NCI-H128 (cell line): ENCODE results near the gene CLPTM1L.
"Not testable (repeated sequence)": the region's sequence is repeated elsewhere in the genome, so short reads cannot be mapped to it uniquely, and the experiment has no call there.

Experiments
- DNase-seq: peaks from one replicate; lab custom pipeline; 2025; ENCODE audit not compliant: unreplicated experiment; lab: John Stamatoyannopoulos, UW

The CLPTM1L gene

DNA sequence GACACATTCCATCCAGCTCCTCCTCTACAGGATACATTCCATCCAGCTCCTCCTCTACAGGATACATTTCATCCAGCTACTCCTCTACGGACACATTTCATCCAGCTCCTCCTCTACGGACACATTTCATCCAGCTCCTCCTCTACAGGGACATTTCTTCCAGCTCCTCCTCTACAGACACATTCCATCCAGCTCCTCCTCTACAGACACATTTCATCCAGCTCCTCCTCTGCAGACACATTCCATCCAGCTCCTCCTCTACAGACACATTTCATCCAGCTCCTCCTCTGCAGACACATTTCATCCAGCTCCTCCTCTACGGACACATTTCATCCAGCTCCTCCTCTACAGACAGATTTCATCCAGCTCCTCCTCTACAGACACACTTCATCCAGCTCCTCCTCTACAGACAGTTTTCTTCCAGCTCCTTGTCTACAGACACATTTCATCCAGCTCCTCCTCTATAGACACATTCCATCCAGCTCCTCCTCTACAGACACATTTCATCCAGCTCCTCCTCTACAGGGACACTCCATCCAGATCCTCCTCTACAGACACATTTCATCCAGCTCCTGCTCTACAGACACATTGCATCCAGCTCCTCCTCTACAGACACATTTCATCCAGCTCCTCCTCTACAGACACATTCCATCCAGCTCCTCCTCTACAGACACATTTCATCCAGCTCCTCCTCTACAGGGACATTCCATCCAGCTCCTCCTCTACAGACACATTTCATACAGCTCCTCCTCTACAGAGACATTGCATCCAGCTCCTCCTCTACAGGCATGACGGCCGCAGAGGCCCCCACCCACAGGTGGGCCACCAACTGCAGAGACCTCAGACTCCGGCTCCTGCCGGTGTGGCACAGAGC, 16.4 kb downstream of the CLPTM1L start:
- DNase-seq = not testable (repeated sequence)

DNA sequence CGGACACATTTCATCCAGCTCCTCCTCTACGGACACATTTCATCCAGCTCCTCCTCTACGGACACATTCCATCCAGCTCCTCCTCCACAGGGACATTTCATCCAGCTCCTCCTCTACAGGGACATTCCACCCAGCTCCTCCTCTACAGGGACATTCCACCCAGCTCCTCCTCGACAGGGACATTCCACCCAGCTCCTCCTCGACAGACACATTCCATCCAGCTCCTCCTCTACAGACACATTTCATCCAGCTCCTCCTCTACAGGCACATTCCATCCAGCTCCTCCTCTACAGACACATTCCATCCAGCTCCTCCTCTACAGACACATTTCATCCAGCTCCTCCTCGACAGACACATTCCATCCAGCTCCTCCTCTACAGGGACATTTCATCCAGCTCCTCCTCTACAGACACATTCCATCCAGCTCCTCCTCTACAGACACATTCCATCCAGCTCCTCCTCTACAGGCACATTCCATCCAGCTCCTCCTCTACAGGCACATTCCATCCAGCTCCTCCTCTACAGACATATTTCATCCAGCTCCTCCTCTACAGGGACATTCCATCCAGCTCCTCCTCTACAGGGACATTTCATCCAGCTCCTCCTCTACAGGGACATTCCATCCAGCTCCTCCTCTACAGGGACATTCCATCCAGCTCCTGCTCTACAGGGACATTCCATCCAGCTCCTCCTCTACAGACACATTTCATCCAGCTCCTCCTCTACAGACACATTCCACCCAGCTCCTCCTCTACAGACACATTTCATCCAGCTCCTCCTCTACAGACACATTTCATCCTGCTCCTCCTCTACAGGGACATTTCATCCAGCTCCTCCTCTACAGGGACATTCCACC, 17.8 kb downstream of the CLPTM1L start:
- DNase-seq = not testable (repeated sequence)

DNA sequence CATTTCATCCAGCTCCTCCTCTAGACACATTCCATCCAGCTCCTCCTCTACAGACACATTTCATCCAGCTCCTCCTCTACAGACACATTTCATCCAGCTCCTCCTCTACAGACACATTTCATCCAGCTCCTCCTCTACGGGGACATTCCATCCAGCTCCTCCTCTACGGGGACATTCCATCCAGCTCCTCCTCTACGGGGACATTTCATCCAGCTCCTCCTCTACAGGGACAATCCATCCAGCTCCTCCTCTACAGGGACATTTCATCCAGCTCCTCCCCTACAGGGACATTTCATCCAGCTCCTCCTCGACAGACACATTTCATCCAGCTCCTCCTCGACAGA, 18.4 kb downstream of the CLPTM1L start:
- DNase-seq = not testable (repeated sequence)

DNA sequence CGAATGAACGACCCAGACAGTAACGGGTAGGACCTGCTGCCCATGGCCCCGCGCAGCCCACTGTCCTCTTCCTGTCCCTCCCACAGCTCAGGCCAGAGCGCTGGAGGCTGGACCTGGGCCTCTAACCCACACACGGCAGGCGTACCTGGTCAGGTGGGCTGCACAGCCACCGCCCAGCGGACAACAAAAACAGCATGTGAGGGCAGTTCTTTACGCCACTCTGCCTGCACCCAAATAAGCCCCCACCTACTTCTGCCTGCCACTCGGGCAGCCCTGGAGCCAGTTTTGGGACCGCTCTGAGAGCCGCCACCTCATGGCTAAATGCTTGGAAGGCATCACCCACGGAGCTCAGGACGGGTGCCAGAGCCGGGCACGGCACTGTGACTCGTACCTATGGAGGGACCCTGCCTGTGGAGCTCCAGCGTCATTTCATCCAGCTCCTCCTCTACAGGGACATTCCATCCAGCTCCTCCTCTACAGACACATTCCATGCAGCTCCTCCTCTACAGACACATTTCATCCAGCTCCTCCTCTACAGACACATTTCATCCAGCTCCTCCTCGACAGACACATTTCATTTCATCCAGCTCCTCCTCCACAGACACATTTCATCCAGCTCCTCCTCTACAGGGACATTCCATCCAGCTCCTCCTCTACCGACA, 18.9 kb downstream of the CLPTM1L start:
- DNase-seq = no peak

DNA sequence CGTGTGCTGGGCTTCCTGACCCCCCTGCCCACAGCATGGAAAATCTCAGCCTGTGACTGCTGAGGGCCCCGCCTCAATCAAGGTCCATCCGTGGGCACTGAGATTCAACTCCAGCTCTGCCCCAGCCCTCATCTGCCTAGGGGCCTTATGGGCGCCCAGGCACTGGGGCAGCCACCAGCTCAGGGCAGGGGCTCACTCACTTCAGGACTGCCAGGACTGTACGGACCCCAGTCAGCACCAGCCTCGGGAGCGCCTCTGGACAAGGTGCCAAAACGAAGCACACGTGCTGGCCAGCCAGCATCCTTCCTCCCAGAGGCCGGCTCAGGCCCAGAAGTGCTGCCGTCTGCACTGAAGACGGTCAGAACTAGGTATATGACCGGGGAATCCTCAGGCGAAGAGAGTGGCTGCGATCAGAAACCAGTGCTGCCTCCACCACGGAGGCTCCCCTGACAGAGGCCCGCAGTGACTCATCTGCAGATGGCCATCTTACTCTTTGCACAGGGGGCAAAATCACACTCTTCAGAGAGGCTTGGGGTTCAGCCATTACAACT, 19.6 kb downstream of the CLPTM1L start:
- DNase-seq = no peak

DNA sequence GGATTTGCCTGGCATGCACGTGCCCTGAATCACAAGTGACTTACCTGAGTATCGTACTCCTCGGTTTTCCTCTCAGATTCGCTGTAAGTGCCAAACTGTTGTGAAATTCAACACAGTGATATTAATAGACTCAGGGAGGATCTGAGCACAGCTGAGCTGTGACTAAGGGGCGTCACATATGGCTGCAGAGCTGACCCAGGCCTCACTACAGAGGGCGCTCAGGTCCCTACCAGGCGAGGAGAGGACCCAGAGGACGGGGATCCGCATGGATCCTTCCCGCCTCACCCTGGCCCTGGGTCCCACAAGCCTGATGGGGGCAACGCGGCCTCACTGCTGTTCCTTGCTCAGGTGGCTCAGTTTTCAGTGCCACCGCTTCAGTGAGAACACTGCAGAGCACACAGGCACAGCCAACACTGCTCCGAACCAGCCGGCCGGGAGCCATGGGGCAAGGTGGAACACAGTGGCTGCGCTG, 20.1 kb downstream of the CLPTM1L start:
- no peak for DNase-seq

DNA sequence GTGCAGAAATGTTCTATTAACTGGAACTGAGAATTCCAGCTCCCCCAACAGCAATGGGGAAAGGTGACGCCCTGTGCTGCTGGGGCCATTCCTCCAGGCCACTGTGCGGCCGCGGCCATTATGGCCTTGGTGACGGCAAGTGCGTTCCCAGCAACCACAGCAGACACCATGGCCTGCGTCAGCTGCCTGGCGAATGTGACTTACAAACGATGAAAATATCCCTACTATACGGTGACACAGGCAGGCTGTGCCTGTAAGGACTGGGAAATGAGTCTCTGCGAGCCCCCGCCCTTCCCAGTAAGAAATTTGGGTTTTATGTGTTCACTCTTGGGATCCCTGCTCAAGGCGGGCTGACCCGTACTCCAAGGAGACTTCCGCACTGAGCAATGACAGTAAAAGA, 20.6 kb downstream of the CLPTM1L start:
- DNase-seq = no peak

DNA sequence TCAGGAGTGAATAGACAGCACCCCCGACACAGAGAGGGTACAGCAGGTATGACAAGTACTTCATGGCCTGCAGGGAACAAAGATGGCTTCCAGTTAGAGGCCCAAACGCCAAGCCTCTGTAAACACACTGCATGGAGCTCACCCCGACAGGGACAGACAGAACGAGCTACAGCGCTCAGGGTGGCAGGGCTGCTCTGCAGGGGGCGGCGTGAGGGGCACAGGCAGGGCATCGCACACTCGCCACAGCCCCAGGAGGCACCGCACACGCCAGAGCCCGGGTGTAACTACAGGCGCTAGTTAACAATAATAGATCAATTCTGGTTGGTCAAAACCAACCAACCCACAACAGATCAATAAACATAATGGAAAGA, 21.1 kb downstream of the CLPTM1L start:
- DNase-seq = no peak

DNA sequence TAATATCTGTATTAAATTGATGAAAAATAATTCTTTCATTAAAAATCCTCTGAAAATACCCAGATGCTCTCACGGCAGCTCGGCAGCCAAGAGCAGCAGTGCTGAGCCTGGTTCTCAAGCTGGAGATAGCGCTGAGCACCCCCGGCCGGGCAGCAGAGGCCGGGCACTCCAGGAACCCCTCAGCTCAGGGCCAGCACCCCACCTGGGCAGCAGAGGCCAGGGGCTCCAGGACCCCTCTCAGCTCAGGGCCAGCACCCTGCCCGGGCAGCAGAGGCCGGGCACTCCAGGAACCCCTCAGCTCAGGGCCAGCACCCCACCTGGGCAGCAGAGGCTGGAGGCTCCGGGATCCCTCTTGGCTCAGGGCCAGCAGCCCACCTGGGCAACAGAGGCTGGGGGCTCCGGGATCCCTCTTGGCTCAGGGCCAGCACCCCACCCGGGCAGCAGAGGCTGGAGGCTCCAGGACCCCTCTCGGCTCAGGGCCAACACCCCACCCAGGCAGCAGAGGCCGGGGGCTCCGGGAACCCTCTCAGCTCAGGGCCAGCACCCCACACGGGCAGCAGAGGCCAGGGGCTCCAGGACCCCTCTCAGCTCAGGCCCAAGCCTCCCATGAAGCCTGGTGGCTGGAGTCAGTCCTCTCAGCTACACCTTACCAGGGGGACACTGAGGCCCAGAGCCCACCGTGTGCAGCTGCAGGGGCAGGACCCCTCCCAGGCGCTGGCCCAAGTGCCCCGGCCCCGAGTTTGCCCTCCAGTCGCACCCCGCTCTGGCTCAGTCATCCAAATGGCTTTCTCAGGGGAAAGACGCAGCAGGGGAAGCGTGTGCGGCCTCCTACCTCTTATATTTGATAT, 21.7 kb downstream of the CLPTM1L start:
- DNase-seq = no peak

DNA sequence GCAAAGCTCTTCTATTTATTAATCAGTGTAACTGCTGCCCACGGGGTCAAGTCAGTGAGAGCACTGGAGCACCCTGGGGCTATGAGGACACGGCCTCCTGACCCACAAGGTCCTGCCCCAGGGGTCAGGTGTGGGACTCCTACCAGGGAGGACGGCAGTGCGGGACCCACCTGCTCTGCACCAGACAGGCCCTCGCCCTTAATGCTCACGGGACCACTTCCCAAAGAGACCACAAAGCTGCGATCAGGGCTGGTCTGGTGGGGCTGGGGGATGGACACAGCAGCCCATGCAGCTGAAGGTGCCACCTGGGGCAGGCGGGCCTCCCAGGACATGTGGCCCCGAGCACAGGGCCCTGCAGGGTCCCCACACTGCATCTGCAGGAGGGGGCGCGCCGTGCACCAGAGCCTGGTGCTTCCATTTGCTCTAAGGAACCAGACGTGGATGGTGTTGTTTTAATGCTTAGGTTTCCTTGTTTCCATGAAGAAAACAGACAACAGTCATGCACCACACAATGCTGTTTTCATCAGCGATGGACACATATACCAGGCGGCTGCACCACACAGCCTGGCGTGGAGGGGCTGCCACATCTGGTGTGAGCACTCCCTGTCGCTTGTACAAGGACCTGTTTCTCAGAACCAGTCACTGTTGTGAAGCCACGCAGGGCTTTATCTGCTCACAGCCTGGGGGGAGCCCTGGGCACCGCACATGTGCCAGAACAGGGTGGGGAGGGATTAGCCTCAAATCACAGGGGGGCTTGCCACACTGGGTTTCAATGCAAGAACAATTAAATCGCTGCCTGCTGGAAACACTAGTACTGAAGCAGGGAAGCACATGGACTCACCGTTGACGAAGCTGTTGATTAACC, 22.6 kb downstream of the CLPTM1L start:
- no peak for DNase-seq

DNA sequence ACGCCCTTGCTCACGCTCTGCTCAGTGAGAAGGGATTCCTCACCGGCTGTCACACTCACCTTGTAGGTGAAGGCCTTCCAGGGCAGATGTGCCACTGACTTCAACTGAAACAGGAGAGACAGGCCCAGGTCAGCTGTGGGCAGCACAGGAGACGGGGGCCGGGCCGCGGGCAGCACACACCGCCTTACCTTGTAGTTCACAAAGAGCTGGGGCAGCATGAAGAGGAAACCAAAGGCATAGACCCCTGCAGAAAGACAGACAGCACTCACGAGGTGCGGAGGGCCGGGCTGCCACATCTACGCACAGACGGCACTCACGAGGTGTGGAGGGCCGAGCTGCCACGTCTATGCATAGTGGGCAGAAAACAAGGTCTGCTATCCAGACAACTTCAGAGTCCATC, 23.3 kb downstream of the CLPTM1L start:
- no peak for DNase-seq

DNA sequence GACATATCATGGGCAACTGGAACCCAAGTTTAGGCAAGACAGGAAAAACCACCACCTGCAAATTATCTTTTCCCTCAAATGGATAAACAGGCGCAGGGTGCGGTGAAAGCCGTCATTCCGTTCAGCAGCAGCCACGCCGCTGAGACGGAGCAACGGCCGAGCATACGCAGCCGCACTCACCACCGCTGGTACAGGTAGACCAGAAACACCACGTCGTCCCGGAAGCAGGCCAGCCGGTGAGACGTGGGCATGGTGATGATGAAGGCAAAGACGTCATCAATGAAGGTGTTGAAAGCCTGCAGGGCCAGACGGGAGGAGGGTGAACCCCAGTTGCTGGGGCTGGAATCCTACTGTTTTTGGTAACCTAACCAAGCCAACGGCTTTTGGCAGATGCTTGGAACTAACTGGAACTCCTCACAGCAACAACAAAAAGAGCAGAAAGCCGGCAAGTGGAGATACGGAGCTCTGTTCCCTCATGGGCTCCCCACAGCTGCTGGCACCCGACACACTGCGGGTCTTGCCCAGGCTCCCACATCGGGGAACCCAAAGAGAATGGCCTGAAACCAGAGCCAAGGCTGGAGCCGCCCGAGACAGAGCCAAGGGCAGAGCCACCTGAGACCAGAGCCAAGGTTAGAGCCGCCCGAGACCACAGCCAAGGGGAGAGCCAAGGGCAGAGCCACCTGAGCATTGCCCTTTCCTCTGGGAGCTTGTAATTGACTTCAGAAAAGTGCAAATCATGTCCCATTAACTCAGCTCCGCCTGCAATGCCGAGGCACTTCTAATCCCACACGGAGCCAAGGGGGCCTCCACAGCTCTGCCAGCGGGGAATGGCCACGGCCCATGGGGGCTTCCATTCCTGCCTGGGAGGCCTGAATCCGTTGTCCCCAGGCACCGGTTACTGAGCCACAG, 24.2 kb downstream of the CLPTM1L start:
- DNase-seq = no peak

DNA sequence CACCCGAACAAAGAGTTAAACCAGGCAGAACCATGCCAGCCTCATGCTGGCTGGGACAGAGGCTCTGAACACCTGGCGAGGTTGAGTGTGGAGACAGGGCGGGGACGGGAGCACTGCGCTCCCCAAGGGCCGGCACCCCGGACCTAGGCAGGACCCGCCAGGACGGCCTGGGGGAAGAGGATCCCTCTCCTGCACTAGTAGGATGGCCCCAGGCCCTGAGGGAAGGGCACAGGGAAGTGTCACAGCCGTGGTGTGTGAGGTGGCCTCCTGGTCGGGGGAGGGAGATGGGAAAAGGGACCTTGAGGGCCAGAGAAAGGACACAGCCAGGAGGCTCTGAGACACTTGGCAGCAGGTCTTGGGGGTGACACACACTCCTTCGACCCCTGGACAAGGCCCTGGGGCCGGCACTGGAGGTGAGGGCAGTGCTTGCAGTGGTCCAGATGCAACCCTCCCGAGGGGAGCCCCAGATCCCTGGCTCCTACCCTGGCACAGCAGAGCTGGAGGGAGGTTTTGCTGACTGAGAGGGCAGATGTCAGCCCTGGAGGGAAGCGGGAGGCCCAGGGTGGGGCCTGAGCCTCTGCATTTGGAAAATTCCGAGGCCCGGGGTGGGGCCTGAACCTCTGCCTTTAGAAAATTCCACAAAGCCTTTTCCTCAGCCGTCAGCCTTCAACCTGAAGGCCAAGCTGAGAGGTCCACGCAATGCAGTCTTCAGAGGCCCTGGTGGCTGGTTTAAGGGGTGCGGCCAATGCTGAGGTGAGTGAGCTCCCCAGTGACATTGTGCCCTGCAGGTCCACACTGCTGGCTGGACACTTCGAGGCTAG, 25.3 kb downstream of the CLPTM1L start:
- DNase-seq = no peak

DNA sequence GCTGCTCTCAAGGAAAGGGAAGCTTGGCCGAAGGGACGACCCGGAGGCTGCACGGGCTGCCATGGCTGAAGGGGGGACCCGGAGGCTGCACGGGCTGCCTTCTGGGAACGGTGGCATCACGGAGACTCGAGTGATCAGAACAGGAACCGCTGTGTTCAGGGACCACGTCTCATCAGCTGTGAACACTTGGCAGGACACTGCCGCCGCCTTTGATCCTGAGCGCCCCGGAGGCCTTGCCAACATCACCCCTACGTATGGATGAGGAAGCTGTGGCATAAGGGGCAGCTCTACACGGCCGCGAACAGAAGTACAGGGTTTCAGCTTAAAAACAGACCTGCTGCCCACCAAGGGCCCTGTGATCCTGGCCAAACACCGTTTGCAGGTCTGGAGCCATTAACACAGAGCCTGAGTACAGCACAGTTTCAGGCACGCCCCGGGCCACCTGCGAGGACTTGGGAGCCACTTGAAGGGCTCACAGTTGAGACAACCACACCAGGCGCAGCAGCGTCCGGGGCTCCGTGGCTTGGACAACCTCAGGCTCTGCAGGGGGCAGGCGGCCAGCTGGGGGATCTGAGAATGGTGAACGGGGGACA, 26.1 kb downstream of the CLPTM1L start:
- DNase-seq = no peak

DNA sequence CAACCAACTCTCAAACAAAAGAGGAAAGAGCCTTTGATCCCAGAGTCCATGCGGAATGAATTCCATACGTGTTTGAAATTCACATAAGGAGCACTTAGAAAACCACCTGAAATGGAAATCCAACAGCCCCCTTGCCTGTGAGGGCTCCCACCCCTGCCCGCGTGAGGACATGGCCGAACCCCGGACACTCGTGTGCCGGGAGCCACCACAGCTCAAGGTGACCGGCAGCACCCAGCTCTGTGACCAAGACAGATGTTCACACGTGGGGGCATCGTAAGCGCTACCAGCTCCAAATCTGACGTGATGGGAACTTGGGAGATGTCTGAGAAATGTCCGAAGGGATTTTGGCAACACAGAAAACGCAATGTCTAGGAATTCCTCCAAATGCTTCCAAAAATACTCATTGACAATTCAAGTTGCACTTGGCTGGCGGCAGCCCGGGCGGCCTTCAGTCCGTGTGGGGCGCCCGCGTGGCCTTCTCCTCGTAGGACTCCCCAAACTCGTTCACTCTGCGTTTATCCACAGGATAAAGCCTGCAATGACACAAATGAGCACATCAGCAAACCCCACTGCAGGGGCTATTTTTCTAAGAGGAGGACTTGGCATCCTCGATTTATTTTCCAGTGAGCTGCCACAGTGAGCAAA, 26.9 kb downstream of the CLPTM1L start:
- no peak for DNase-seq

DNA sequence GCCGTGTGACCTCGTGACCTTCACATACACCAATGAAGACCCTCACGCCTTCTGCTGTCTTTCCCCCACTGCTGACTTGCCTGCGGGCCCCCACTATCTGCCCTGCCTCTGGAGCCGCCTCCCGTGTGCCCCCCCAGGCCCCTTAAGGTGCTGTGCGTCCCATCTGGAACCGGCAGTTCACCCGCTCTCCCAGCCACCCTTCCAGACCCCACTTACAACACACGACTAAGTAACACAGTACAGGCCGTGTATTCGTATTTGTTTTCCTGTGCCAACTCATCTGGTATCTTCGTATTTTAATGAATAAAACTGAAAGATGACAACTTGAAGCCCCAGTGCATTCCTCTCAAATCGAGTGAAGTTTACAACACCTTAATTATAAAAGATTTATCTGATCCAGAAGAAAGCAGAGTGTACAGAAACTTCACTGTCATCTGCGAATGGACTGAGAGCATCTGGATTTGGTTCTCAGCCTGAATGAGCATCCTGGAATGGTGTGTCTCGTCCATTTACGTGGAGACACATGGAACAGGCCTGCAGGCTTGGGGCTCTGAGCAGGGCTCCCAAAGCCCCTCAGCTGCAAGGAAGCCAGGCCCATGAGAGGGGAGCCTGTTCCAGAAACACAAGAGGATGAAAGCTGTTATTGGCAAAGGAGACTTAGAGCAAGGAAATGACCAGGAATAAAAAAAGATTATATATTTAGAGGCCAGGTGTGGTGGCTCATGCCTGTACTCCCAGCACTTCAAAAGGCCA, 28.1 kb downstream of the CLPTM1L start:
- DNase-seq = no peak
